SK-N-SH treated with all-trans-retinoic acid at 6 μM for 48 hours (cell line): ENCODE measurements around the gene BCKDHB.

Source experiments
- ATAC-seq: fragments of 200-7000 bp; cut with Tn5 transposase; 3 replicates; pipeline ENCODE4 v1.9.1; 2020; ENCODE audit warnings: mild to moderate bottlenecking, moderate library complexity
- ARNTL ChIP-seq: fragments of 450-650 bp; formaldehyde crosslinking; IDR thresholded peaks from 2 replicates; pipeline ENCODE4 v1.5.0; 2020; ENCODE audit warnings: low read depth, mild to moderate bottlenecking, moderate library complexity, borderline replicate concordance
- BACH2 ChIP-seq: fragments of 250-450 bp; sonication (Bioruptor Pico); IDR thresholded peaks from 2 replicates; pipeline ENCODE4 v1.9.0; 2021; ENCODE audit warnings: mild to moderate bottlenecking, borderline replicate concordance
- CSDC2 ChIP-seq: fragments of 250-450 bp; sonication (Bioruptor Pico); IDR thresholded peaks from 2 replicates; pipeline ENCODE4 v1.5.0; 2020; ENCODE audit warnings: mild to moderate bottlenecking, moderate library complexity
- ESRRG ChIP-seq: fragments of 250-450 bp; sonication (Bioruptor Pico); IDR thresholded peaks from 2 replicates; pipeline ENCODE4 v1.6.1; 2021; ENCODE audit warnings: mild to moderate bottlenecking
- GLIS3 ChIP-seq: fragments of 250-450 bp; sonication (Bioruptor Pico); IDR thresholded peaks from 2 replicates; pipeline ENCODE4 v1.5.0; 2020; ENCODE audit warnings: mild to moderate bottlenecking, moderate library complexity
- ISL1 ChIP-seq: fragments of 250-450 bp; sonication (Bioruptor Pico); IDR thresholded peaks from 2 replicates; pipeline ENCODE4 v2.1.2; 2022; ENCODE audit warnings: mild to moderate bottlenecking, moderate library complexity
- PPARA ChIP-seq: fragments of 250-450 bp; sonication (Bioruptor Pico); IDR thresholded peaks from 2 replicates; pipeline ENCODE4 v1.5.0; 2020; ENCODE audit warnings: mild to moderate bottlenecking, borderline replicate concordance
- RARB ChIP-seq: fragments of 250-450 bp; sonication (Bioruptor Pico); IDR thresholded peaks from 2 replicates; pipeline ENCODE4 v1.8.0; 2021; ENCODE audit warnings: mild to moderate bottlenecking, moderate library complexity
- SNAI2 ChIP-seq: fragments of 250-450 bp; sonication (Bioruptor Pico); IDR thresholded peaks from 2 replicates; pipeline ENCODE4 v1.5.0; 2020; ENCODE audit warnings: mild to moderate bottlenecking, moderate library complexity
- TOX ChIP-seq: fragments of 250-450 bp; sonication (Bioruptor Pico); IDR thresholded peaks from 2 replicates; pipeline ENCODE4 v1.8.0; 2021; ENCODE audit warnings: mild to moderate bottlenecking, moderate library complexity, borderline replicate concordance
- ZFP3 ChIP-seq: fragments of 250-450 bp; sonication (Bioruptor Pico); IDR thresholded peaks from 2 replicates; pipeline ENCODE4 v1.5.0; 2020; ENCODE audit warnings: mild to moderate bottlenecking, moderate library complexity
- ZFP30 ChIP-seq: fragments of 450-650 bp; formaldehyde crosslinking; IDR thresholded peaks from 2 replicates; pipeline ENCODE4 v1.5.0; 2022; ENCODE audit warnings: mild to moderate bottlenecking, moderate library complexity
- ZNF70 ChIP-seq: fragments of 450-650 bp; formaldehyde crosslinking; IDR thresholded peaks from 2 replicates; pipeline ENCODE4 v1.5.0; 2020; ENCODE audit warnings: mild to moderate bottlenecking, moderate library complexity
- ZNF8 ChIP-seq: fragments of 450-650 bp; formaldehyde crosslinking; IDR thresholded peaks from 2 replicates; pipeline ENCODE4 v1.5.0; 2020; ENCODE audit warnings: mild to moderate bottlenecking, moderate library complexity
- TF ChIP-seq, protein P1 (sequence below): fragments of 250-450 bp; sonication (Bioruptor Pico); IDR thresholded peaks from 2 replicates; pipeline ENCODE4 v1.5.0; 2020; ENCODE audit warnings: mild to moderate bottlenecking, moderate library complexity
- TF ChIP-seq, protein P2 (sequence below): fragments of 250-450 bp; sonication (Bioruptor Pico); IDR thresholded peaks from 2 replicates; pipeline ENCODE4 v1.5.1; 2021; ENCODE audit warnings: mild to moderate bottlenecking, moderate library complexity
- TF ChIP-seq, protein P3 (sequence below): fragments of 250-450 bp; sonication (Bioruptor Pico); IDR thresholded peaks from 2 replicates; pipeline ENCODE4 v1.8.0; 2020; ENCODE audit warnings: mild to moderate bottlenecking, moderate library complexity, borderline replicate concordance

BCKDHB gene

DNA sequence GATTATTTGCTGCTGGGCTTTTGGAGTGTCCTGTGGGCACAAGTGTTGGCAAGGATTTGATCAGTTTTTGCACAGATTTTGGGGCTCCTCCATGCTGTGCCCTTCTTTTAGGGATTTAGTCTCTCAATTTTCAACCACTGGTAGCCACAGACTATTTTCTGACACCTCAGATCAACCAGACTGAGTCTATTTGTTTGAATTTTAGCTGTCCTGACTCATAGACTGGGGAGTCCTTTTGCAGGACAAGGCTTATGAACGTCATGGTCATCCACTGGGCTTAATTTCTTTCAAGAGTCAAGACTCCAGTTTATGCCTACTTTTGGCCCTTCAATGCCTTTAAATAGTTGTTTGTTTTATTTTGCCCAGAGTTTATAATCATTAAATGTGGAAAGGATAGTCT lies 59.3 kb downstream of the BCKDHB start:
- ATAC-seq = no peak
- TF ChIP-seq ZFP30 (CRISPR knock-in tag) (no peak), ISL1 (CRISPR knock-in tag) (no peak), ARNTL (CRISPR knock-in tag) (no peak), PPARA (CRISPR knock-in tag) (no peak), BACH2 (no peak)
- TF ChIP-seq, protein P1, sequence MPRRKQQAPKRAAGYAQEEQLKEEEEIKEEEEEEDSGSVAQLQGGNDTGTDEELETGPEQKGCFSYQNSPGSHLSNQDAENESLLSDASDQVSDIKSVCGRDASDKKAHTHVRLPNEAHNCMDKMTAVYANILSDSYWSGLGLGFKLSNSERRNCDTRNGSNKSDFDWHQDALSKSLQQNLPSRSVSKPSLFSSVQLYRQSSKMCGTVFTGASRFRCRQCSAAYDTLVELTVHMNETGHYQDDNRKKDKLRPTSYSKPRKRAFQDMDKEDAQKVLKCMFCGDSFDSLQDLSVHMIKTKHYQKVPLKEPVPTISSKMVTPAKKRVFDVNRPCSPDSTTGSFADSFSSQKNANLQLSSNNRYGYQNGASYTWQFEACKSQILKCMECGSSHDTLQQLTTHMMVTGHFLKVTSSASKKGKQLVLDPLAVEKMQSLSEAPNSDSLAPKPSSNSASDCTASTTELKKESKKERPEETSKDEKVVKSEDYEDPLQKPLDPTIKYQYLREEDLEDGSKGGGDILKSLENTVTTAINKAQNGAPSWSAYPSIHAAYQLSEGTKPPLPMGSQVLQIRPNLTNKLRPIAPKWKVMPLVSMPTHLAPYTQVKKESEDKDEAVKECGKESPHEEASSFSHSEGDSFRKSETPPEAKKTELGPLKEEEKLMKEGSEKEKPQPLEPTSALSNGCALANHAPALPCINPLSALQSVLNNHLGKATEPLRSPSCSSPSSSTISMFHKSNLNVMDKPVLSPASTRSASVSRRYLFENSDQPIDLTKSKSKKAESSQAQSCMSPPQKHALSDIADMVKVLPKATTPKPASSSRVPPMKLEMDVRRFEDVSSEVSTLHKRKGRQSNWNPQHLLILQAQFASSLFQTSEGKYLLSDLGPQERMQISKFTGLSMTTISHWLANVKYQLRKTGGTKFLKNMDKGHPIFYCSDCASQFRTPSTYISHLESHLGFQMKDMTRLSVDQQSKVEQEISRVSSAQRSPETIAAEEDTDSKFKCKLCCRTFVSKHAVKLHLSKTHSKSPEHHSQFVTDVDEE (CRISPR knock-in tag) = no peak
- TF ChIP-seq, all 23 proteins: peak for 0

DNA sequence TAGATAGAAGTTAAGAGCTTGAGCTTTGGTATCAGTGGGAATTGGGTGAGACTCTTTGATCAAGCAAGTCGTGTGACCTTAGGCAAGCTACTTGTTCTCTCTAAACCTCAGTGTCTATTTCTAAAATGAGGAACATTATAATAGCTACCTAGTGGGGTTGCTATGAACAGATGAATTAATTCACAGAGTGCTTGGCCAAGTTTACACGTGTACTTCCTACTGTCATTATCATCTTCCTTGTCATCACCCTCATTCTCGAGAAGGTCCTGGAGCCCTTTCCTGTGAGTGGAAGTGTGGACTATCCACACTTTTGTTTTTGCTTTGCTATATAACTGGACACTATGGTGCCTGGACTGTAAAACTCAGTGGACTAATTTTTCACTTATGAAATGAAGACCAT lies 64.0 kb downstream of the BCKDHB start:
- ATAC-seq = no peak
- no peak for TF ChIP-seq ZNF8 (CRISPR knock-in tag)
- TF ChIP-seq ZFP3 = no peak
- TF ChIP-seq ARNTL (CRISPR knock-in tag) = no peak
- TF ChIP-seq TOX (CRISPR knock-in tag) = no peak
- TF ChIP-seq ESRRG (CRISPR knock-in tag) = no peak
- TF ChIP-seq ZNF70 (CRISPR knock-in tag) = no peak
- TF ChIP-seq CSDC2 (CRISPR knock-in tag) = no peak
- TF ChIP-seq, protein P2, sequence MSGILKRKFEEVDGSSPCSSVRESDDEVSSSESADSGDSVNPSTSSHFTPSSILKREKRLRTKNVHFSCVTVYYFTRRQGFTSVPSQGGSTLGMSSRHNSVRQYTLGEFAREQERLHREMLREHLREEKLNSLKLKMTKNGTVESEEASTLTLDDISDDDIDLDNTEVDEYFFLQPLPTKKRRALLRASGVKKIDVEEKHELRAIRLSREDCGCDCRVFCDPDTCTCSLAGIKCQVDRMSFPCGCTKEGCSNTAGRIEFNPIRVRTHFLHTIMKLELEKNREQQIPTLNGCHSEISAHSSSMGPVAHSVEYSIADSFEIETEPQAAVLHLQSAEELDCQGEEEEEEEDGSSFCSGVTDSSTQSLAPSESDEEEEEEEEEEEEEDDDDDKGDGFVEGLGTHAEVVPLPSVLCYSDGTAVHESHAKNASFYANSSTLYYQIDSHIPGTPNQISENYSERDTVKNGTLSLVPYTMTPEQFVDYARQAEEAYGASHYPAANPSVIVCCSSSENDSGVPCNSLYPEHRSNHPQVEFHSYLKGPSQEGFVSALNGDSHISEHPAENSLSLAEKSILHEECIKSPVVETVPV (CRISPR knock-in tag) = no peak
- no peak for TF ChIP-seq SNAI2 (CRISPR knock-in tag)
- TF ChIP-seq RARB (CRISPR knock-in tag) = no peak
- TF ChIP-seq BACH2 = no peak
- TF ChIP-seq, protein P3, sequence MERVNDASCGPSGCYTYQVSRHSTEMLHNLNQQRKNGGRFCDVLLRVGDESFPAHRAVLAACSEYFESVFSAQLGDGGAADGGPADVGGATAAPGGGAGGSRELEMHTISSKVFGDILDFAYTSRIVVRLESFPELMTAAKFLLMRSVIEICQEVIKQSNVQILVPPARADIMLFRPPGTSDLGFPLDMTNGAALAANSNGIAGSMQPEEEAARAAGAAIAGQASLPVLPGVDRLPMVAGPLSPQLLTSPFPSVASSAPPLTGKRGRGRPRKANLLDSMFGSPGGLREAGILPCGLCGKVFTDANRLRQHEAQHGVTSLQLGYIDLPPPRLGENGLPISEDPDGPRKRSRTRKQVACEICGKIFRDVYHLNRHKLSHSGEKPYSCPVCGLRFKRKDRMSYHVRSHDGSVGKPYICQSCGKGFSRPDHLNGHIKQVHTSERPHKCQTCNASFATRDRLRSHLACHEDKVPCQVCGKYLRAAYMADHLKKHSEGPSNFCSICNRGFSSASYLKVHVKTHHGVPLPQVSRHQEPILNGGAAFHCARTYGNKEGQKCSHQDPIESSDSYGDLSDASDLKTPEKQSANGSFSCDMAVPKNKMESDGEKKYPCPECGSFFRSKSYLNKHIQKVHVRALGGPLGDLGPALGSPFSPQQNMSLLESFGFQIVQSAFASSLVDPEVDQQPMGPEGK (CRISPR knock-in tag) = no peak
- TF ChIP-seq PPARA (CRISPR knock-in tag) = no peak
- no peak for TF ChIP-seq ZFP30 (CRISPR knock-in tag)

DNA sequence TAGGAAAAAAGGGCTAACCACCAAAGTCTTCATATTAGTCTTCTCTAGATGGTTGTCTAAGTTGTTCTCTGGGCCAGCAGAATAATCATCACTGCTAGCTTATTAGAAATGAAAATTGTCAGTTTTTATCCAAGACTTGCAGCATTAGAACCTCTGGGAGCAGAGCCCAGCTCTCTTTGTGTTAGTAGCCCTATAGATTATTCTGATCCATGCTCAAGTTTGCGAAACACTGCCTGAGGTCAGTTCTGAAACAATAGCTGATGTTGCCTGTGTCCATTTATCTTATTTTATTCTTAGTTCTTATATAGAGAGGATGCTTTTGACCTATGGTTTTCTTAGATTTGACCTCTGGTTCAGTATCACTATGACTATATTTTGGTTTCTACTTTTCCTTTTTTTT lies 66.9 kb downstream of the BCKDHB start:
- no peak for TF ChIP-seq ZNF8 (CRISPR knock-in tag)
- no peak for TF ChIP-seq BACH2
- TF ChIP-seq RARB (CRISPR knock-in tag) = no peak
- TF ChIP-seq, protein P2 (CRISPR knock-in tag) = no peak
- no peak for TF ChIP-seq ESRRG (CRISPR knock-in tag)
- TF ChIP-seq ZFP30 (CRISPR knock-in tag) = no peak
- no peak for TF ChIP-seq GLIS3 (CRISPR knock-in tag)
- TF ChIP-seq, protein P1 (CRISPR knock-in tag) = no peak
- TF ChIP-seq ARNTL (CRISPR knock-in tag) = no peak
- TF ChIP-seq ISL1 (CRISPR knock-in tag) = no peak
- no peak for TF ChIP-seq TOX (CRISPR knock-in tag)
- ATAC-seq = no peak
